ENCODE data around the gene SMAD2.
"Not testable (repeated sequence)": the region's sequence is repeated elsewhere in the genome, so short reads cannot be mapped to it uniquely, and the experiment has no call there.

The SMAD2 gene

DNA sequence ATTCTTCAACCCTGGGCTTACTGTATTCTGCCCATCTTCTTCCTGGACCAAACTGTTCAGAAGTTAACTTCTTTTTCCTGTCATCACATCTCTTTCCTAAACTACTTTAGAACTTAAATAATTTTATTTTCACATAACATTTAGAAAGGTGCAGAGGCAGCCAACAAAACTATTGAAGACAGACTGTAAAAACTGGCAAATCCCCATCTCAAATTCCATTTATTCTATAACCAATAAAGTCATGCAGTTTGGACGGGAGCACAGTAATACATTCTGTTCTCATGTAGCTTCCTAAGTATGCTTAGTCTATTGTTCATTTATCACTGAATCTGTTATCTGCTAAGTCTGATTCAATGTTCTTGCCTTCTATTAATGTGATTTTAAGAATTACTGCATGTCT is 99.1 kb downstream of the SMAD2 start:
- no peak for DNase-seq

DNA sequence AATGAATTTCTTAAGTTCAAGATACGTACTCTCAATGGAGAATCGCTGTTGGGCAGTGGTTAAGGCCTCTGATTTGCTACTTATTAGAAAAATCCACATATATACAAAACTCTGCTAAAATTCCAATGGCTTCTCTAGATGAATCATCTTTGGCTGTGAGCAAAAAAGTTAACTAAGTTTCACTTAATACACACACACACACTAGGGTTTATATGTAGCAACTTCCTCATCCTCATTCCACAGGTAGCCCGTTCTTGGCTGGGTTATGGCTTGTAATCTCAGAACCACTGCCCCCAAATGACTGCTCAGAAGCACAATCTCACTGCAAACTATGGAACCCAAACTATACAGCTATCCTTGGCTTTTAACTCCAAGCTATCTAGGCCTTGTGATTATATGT is 99.7 kb downstream of the SMAD2 start:
- no peak for DNase-seq

DNA sequence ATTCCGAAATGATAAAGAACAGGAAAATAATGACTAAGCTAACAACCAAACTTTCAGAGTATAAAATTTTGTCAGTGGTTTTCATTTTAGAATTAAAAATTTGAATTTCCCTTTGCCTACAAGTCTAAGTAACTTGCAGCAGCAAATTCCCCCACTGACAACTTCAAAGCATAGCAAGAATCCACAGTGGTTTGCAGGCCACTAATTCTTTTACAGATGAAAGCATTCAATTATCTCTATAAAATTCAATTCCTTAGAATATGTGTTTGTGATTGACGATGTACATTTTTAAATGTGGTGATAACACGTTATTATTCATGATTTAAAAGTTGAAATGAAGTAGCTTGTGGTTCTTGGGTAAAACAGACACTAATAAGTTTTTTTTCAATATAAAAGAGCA is 100.6 kb downstream of the SMAD2 start:
- no peak for DNase-seq

DNA sequence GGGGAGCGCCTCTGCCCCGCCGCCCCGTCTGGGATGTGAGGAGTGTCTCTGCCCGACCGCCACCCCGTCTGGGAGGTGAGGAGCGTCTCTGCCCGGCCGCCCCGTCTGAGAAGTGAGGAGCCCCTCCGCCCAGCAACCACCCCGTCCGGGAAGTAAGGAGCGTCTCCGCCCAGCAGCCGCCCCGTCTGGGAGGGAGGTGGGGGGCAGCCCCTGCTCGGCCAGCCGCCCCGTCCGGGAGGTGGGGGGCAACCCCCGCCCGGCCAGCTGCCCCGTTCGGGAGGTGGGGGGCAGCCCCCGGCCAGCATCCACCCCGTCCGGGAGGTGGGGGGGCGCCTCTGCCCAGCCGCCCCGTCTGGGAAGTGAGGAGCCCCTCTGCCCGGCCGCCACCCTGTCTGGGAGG is 102.4 kb downstream of the SMAD2 start:
- DNase-seq = not testable (repeated sequence)

DNA sequence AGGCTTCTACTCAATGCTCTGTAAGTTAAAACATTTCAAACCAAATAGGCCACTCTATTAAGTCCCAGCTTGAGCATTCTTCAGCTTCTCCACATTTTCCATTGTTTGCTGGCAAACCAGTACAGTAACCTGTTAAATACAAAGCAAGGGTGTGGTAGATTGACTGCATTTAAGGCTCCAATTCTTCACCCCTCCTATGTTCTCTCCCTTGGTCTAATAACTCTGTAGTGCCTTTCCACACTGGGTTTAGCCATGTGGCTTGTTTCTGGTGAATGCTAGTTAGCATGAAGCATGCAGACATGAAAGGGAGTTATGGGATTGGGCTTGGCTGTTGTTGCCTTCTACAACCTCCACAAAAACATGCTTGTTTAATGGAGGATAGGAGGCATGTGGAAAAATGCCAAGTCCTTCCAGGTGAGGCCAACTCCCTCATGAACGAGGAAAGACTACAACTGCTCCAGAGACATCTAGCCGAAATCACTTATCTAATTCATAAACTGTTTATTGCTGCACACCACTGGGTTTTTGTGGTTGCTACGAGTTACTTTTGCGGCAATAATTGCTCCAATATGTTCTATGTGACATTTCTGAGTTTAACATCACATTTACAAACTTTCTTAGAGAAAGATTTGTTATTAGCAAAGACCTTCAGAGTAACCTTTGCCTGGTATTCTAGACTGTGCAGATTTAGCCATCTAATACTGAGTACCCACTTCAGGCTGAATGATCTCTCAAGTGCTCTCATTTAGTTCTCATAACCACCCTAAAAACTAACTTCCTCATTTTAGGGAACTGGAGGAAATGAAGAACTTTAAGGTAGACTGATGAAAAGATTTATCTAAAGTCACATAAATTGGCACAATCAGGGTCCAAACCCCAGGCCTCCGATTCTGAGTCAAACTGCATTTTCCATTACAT is 104.0 kb downstream of the SMAD2 start:
- no peak for DNase-seq

- DNase-seq = no peak
Measured at GRCh38 chr18:47821314-47821713, 109.1 kb downstream of the SMAD2 start.

GRCh38 chr18:47817795-47818077 is 112.7 kb downstream of the SMAD2 start:
- DNase-seq = no peak

DNA sequence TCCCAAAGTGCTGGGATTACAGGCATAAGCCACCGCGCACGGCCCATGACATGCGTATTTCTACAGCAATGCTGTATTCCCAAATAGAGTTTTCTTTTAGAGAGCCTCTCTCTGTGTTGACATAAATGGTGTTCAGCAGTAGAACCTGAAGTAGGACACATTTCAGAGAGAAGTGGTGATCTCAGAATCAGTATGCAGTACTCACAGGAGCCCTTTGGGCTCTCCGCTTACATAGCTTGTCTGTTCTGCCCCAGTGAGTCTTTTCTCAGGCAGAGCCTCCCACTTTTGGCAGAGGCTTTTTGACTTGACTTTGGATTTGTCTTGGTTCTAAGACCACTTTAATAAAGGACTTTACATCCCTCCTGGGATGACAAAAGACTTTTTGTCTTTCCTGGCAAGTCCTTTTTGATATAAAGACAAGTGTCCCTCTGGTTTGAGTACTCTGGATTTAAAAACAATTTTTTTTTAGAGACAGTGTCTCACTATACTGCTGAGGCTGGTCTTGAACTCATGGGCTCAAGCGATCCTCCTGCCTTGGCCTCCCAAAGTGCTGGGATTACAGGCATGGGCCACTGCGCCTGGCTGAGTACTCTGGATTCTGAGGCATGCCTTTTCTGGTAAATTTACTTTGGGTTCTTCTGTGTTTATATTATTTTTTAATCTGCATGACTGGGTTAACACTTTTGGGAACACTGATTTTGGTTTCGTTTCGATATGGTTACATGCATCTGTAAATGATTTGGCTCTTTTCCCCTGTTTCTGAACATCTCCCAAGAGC is 113.3 kb downstream of the SMAD2 start:
- no peak for DNase-seq

DNA sequence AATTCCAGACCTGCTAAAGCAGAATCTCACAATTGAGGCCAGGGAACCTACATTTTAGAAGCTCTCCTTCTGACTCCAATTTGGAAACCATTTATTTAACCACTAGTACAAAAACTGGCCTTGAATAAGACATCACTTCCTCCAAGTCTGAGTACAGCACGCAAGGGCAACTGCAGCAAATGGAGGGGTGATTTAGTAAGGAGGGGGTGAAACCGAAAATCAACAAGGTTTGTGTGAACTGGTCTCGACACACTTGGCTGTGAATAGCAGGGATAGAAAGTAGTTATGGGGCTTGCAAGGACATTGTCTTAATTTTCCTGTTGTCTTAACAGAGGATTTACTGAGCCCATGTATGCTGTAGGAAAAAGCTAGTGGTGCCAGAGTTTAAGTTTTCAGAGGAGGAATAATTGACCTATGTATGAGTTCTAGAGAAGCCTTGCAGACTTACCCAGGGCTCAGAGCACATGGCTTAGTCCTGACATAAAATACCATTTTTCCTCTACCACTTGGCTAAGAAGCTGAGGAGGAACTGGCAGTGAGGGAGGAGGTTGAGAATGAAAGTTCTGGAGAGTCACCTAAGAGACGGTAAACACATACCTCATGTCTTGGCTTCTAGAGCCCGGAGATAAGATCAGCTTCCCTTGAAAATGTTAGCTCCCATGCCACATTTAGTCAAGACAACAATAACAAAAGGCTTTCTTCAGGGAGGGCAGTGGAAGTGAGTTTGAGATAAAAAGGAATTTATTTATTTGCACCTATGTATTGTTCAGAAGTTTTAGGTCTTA is 114.8 kb downstream of the SMAD2 start:
- no peak for DNase-seq

DNA sequence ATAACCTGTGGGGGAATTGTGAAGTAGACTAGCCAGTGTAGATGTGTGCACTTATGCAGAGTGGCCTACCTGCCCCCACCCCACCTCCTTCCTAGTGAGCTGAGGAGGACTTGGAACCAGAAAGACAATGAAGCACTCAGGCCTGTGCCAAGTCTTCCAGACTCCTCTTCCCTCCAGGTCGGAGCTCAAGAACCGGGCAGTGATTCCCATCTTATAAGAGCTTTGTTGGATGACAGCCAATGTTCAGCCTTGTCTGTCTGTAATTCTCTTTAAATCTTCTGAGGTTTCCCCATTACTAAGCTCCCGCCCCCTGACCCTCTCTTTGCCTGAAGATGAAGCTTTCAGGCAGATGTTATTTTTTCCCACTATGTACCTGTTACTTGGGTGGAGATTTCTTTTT is 121.0 kb downstream of the SMAD2 start:
- no peak for DNase-seq

DNA sequence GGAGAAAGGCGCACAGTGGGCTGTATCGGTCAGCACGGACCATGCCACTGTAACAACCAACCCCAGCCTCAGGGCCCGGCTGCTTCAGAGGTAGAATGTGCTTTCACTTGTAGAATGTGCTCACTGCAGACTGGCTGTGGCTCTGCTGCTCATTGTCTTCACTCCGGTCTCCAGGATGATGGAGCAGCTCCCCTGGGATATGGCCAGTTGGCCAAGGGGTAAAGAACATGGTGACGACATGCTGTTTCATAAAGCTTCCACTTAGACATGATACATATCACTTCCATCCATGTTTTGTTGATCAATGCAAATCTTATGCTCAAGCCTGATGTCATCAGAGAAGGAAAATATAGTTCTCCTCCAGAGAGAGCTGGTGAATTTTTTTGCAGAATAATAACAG is 127.7 kb downstream of the SMAD2 start:
- no peak for DNase-seq

DNA sequence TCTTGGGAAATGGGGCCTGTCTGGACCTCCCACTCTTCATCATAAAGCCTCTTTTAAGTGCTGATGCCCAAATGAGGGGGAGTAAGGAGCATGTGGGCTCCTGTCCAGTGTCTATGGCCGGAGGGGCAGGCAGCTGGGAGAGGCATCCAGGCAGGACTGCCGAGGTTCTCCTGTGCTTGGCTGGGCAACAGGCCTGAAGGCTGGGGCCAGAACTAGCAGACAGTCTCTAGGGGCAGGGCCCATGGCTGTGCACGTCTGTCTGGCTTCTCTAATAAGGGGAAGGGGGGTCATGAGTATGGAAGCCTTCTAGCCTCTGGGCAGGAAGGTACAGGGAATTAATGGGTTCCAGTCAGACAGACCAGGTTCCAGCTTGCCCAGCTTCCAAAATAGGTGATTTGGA is 128.6 kb downstream of the SMAD2 start:
- DNase-seq = no peak

DNA sequence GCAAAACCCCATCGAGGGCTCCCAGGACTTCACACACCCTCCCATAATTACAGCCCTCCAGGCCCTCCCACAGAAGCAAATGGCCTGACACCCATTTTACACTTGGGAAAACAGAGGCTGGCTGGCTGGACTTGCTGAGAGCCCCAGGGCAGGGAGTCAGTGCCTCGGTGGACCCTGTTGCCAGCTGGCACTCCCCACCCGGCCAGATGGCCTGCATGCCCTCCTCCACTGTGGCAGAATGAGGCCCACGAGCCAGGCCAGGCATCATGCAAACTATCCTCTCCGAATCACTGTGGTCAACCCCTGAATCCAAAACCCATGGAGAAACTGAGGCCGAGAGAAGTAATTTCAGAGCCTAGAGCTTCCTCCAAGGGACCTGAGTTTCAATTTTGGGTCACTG is 129.7 kb downstream of the SMAD2 start:
- DNase-seq = no peak

DNA sequence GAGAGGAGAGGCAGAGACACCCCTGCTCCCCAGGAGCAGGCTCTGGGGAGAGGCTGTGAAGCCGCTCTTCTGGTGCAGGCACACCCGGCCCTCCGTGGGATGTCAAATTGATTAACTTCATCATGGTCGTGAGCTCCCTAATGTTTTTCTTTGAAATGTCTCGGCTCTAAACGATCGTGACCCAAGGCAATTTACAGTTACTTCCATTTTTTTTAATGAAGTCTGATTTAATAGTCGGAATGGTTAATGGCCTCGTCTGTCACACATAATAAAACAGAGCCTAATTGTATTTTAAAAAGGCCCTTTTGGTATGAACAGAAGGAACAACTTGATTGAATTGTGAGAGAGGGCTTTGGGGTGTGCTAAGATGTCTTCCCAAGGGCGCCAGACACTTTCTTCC is 130.2 kb downstream of the SMAD2 start:
- no peak for DNase-seq

GRCh38 chr18:47799376-47799775 is 131.1 kb downstream of the SMAD2 start:
- DNase-seq = no peak

DNA sequence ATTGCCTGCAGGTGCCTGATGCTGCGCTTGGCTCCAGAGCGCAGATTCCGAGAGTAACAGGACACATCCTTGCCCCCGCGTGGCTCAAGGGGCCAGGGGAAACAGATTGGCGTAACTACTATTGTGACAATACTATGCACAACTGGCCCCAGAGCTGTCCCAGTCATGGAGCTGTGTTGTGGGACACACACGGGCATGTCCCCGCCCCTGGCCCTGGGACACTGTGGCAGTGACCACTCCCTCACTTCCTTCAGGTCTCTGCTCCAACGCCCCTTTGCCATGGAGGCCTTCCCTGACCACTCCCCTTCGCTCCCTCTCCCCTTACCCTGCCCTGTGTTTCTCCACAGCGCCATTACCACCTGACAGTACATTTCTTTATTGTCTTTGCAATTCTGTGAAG is 132.1 kb downstream of the SMAD2 start:
- DNase-seq = no peak

DNA sequence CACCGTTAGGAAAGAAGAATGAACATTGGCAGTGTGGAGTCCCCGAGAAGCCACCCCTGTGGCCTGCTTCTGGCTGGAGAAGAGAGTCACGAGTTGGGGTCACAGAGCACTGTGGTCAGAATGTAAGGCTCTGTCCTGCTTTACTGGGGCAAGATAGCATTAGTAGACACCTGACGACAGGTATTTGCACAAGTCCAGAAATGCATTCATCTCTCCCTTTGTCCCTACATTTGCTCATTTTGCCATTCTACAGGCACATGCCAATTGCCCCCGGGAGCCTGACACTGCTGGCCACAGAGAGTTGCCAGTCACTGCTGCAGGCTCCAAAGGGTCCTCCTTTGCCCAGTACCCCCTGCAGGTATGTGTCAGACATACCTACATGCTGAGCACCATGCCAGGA is 133.3 kb downstream of the SMAD2 start:
- no peak for DNase-seq

- DNase-seq = no peak
Measured at GRCh38 chr18:47795434-47795814, 135.0 kb downstream of the SMAD2 start.

DNA sequence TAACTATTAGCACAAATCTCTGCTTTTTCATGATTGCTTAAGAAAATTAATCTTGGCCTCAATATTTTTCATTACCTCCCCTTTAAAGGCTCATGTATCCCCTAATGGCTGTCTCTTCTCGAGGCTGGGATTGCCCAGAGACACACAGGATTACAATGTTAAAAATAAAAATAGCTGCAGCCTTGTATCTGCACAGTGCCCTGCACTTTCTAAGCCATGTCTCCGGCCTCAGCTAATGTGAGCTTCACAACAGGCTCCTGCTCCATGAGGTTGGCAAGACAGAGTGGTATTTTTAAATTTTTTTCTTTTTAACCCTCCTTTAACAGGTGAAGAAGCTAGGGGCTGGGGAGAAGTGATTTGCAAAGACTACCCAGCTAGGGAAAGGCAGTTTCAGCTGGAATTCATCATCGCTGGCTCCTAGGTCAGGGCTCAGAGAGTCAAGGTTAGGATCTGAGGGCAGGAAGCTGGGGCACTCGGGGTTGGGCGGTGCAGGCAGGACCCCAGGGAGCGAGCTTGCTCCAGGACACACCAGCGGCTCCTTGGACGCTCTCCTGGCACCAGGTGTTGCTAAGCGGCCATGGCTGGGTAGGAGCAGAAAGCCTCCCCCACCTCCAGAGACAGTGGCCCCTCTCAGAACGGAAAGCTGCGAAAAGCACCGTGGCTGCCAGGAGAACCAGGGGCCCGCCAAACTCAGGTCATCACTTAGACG is 135.6 kb downstream of the SMAD2 start:
- no peak for DNase-seq

GRCh38 chr18:47793609-47794008 is 136.8 kb downstream of the SMAD2 start:
- DNase-seq = no peak

DNA sequence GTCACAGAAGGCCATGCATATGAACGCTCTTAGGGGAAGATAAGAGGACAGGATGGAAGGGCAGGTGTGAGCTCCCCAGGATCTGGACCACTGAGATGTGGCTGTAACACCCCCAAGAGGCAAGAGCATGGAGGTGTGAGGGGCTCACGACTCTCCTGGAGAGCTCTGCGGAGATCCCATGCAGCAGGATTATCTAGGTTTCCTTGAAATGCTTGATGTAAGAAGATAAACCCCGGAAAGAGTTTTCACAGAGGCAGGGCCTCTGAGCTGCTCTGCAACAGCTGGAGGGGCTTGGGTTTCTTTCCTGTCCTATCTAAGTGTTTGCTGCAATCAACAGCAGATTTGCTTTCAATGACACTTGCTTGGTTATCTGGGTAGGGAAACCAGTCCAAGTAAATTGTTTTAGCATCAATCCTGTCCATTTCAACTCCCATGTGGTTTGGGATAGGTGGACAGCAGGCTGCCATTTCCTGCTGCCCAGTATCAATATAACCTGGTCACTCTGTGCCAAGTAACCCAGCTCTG is 138.9 kb downstream of the SMAD2 start:
- no peak for DNase-seq

DNA sequence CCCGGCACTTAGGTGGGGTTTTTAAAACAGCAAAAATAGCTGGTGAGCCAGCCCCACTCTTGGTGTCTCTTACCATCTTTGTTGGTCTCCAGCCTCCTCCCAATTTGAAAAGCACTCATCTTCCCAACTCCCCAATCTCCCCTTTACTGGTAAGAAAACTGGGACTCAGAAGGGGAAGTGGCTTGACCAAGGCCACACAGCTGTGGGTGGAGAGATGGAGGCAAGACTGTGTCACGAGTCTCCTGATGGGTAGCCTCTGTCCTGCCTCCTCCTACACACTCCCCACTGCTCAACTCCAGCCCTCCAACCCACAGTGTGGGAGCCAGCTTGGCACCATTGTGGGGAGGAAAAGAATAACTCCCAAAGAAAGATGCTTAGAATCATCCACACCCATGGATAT is 140.4 kb downstream of the SMAD2 start:
- no peak for DNase-seq

GRCh38 chr18:47788621-47789020 is 141.8 kb downstream of the SMAD2 start:
- no peak for DNase-seq

Measured in GOT3 (cell line).